GM12873 (cell line): Measurements from ENCODE around the gene CEMIP2.

ENCODE experiments used
- CTCF ChIP-seq: IDR thresholded peaks from 2 replicates; pipeline ENCODE4 v1.5.1; 2012; ENCODE audit warnings: low read depth, mild to moderate bottlenecking, moderate library complexity, low read length, control low read depth; ENCODE audit not compliant: insufficient read depth; ENCODE audit errors: missing control alignments

The CEMIP2 gene

GRCh38 chr9:71755869-71756268 is 12.4 kb downstream of the CEMIP2 start:
- no peak for TF ChIP-seq CTCF

- no peak for TF ChIP-seq CTCF
Observed at GRCh38 chr9:71755230-71755629, 13.1 kb downstream of the CEMIP2 start.

GRCh38 chr9:71754151-71754550 is 14.2 kb downstream of the CEMIP2 start:
- TF ChIP-seq CTCF = no peak

GRCh38 chr9:71752928-71753327 is 15.4 kb downstream of the CEMIP2 start:
- no peak for TF ChIP-seq CTCF

GRCh38 chr9:71752352-71752751 is 16.0 kb downstream of the CEMIP2 start:
- no peak for TF ChIP-seq CTCF

GRCh38 chr9:71748280-71748743 is 20.0 kb downstream of the CEMIP2 start:
- no peak for TF ChIP-seq CTCF

GRCh38 chr9:71747576-71747975 is 20.7 kb downstream of the CEMIP2 start:
- TF ChIP-seq CTCF = no peak
